Activated CD8-positive, alpha-beta memory T cell treated with anti-CD3 and anti-CD28 coated beads, Interleukin-2, amount 50 U/mL, for 4 hours (primary cell): Measurements from ENCODE around the gene SCUBE1.
"Not testable (repeated sequence)": the region's sequence is repeated elsewhere in the genome, so short reads cannot be mapped to it uniquely, and the experiment has no call there.

Experiments
- DNase-seq: peaks from one replicate; pipeline ENCODE4 v3.0.0-alpha.2; 2020

SCUBE1 gene

GRCh38 chr22:43355688-43356087, 12.5 kb upstream of the SCUBE1 start:
- not testable (repeated sequence) for DNase-seq

- no peak for DNase-seq
Measured at GRCh38 chr22:43351966-43352345, 8.8 kb upstream of the SCUBE1 start.

- DNase-seq: no peak
Measured at GRCh38 chr22:43349636-43350035, 6.5 kb upstream of the SCUBE1 start.

- DNase-seq: peak; percentile 71
Measured at GRCh38 chr22:43346521-43346929, 3.4 kb upstream of the SCUBE1 start.

GRCh38 chr22:43345761-43346301, 2.7 kb upstream of the SCUBE1 start:
- no peak for DNase-seq

- DNase-seq: no peak
Measured at GRCh38 chr22:43345356-43345755, 2.2 kb upstream of the SCUBE1 start.

GRCh38 chr22:43344520-43344787, 1.3 kb upstream of the SCUBE1 start:
- DNase-seq: no peak

GRCh38 chr22:43343670-43344519, 723 bp upstream of the SCUBE1 start:
- DNase-seq: no peak

- no peak for DNase-seq
Measured at GRCh38 chr22:43342347-43343261, 568 bp downstream of the SCUBE1 start.

GRCh38 chr22:43341565-43341964, 1.6 kb downstream of the SCUBE1 start:
- no peak for DNase-seq

- no peak for DNase-seq
Measured at GRCh38 chr22:43338766-43339345, 4.3 kb downstream of the SCUBE1 start.

GRCh38 chr22:43337946-43338345, 5.2 kb downstream of the SCUBE1 start:
- no peak for DNase-seq

- no peak for DNase-seq
Measured at GRCh38 chr22:43337385-43337784, 5.8 kb downstream of the SCUBE1 start.

GRCh38 chr22:43334378-43334777, 8.8 kb downstream of the SCUBE1 start:
- no peak for DNase-seq

- DNase-seq: no peak
Measured at GRCh38 chr22:43333978-43334377, 9.2 kb downstream of the SCUBE1 start.

GRCh38 chr22:43333156-43333555, 10.0 kb downstream of the SCUBE1 start:
- no peak for DNase-seq

GRCh38 chr22:43331698-43332097, 11.5 kb downstream of the SCUBE1 start:
- no peak for DNase-seq

- no peak for DNase-seq
Measured at GRCh38 chr22:43331069-43331451, 12.1 kb downstream of the SCUBE1 start.

- no peak for DNase-seq
Measured at GRCh38 chr22:43330178-43331068, 12.7 kb downstream of the SCUBE1 start.

GRCh38 chr22:43329061-43329460, 14.1 kb downstream of the SCUBE1 start:
- no peak for DNase-seq

GRCh38 chr22:43327157-43327438, 16.1 kb downstream of the SCUBE1 start:
- no peak for DNase-seq

GRCh38 chr22:43326331-43327156, 16.6 kb downstream of the SCUBE1 start:
- DNase-seq: no peak
